ENCODE measurements around the gene SLC38A8.

Gene SLC38A8

GRCh38 chr16:84013787-84014569, 28.6 kb downstream of the SLC38A8 start:
- in situ Hi-C loops (cut with HindIII; ENCODE audit: low pct_unique_long_range_greater_than_20kb, low sequenced_read_pairs) = no loop called here
- DNase-seq (ENCODE audit: low read depth in 1 of 2, low spot score in 1 of 2) = peak; percentile 83 to 100
- TF ChIP-seq JUND (IDR thresholded peaks at IDR 0.05; ENCODE audit: low read depth) = no peak

GRCh38 chr16:84009282-84009681, 33.3 kb downstream of the SLC38A8 start:
- in situ Hi-C loops (cut with HindIII; ENCODE audit: low pct_unique_long_range_greater_than_20kb, low sequenced_read_pairs) = no loop called here
- DNase-seq (ENCODE audit: low read depth in 1 of 2, low spot score in 1 of 2) = no peak
- TF ChIP-seq JUND (IDR thresholded peaks at IDR 0.05; ENCODE audit: low read depth) = no peak

GRCh38 chr16:84007965-84008364, 34.6 kb downstream of the SLC38A8 start:
- no peak for DNase-seq (ENCODE audit: low read depth in 1 of 2, low spot score in 1 of 2)
- no peak for TF ChIP-seq JUND (IDR thresholded peaks at IDR 0.05; ENCODE audit: low read depth)

GRCh38 chr16:84007520-84007919, 35.1 kb downstream of the SLC38A8 start:
- in situ Hi-C loops (cut with HindIII; ENCODE audit: low pct_unique_long_range_greater_than_20kb, low sequenced_read_pairs) = no loop called here
- TF ChIP-seq JUND (IDR thresholded peaks at IDR 0.05; ENCODE audit: low read depth) = no peak
- no peak for DNase-seq (ENCODE audit: low read depth in 1 of 2, low spot score in 1 of 2)

More at GRCh38 chr16:84007965-84008364, 34.6 kb downstream of the SLC38A8 start:
- in situ Hi-C loops (cut with HindIII; ENCODE audit: low pct_unique_long_range_greater_than_20kb, low sequenced_read_pairs) = no loop called here

- DNase-seq (ENCODE audit: low read depth in 1 of 2, low spot score in 1 of 2) = no peak
- no peak for TF ChIP-seq JUND (IDR thresholded peaks at IDR 0.05; ENCODE audit: low read depth)
- in situ Hi-C loops (cut with HindIII; ENCODE audit: low pct_unique_long_range_greater_than_20kb, low sequenced_read_pairs) = no loop called here
Measured at GRCh38 chr16:84005391-84005790, 37.2 kb downstream of the SLC38A8 start.

GRCh38 chr16:84004442-84004841, 38.2 kb downstream of the SLC38A8 start:
- in situ Hi-C loops (cut with HindIII; ENCODE audit: low pct_unique_long_range_greater_than_20kb, low sequenced_read_pairs) = no loop called here

GRCh38 chr16:84003038-84003437, 39.6 kb downstream of the SLC38A8 start:
- DNase-seq (ENCODE audit: low read depth in 1 of 2, low spot score in 1 of 2) = no peak
- no peak for TF ChIP-seq JUND (IDR thresholded peaks at IDR 0.05; ENCODE audit: low read depth)
- in situ Hi-C loops (cut with HindIII; ENCODE audit: low pct_unique_long_range_greater_than_20kb, low sequenced_read_pairs) = no loop called here

More at GRCh38 chr16:84004442-84004841, 38.2 kb downstream of the SLC38A8 start:
- DNase-seq (ENCODE audit: low read depth in 1 of 2, low spot score in 1 of 2) = no peak
- TF ChIP-seq JUND (IDR thresholded peaks at IDR 0.05; ENCODE audit: low read depth) = no peak

GRCh38 chr16:84001726-84002125, 40.9 kb downstream of the SLC38A8 start:
- in situ Hi-C loops (cut with HindIII; ENCODE audit: low pct_unique_long_range_greater_than_20kb, low sequenced_read_pairs) = no loop called here
- TF ChIP-seq JUND (IDR thresholded peaks at IDR 0.05; ENCODE audit: low read depth) = no peak
- no peak for DNase-seq (ENCODE audit: low read depth in 1 of 2, low spot score in 1 of 2)

GRCh38 chr16:84000989-84001642, 41.5 kb downstream of the SLC38A8 start:
- no peak for DNase-seq (ENCODE audit: low read depth in 1 of 2, low spot score in 1 of 2)
- in situ Hi-C loops (cut with HindIII; ENCODE audit: low pct_unique_long_range_greater_than_20kb, low sequenced_read_pairs) = no loop called here
- no peak for TF ChIP-seq JUND (IDR thresholded peaks at IDR 0.05; ENCODE audit: low read depth)

- TF ChIP-seq JUND (IDR thresholded peaks at IDR 0.05; ENCODE audit: low read depth) = no peak
- in situ Hi-C loops (cut with HindIII; ENCODE audit: low pct_unique_long_range_greater_than_20kb, low sequenced_read_pairs) = no loop called here
- DNase-seq (ENCODE audit: low read depth in 1 of 2, low spot score in 1 of 2) = no peak
Measured at GRCh38 chr16:83998091-83998490, 44.5 kb downstream of the SLC38A8 start.

- TF ChIP-seq JUND (IDR thresholded peaks at IDR 0.05; ENCODE audit: low read depth) = no peak
- in situ Hi-C loops (cut with HindIII; ENCODE audit: low pct_unique_long_range_greater_than_20kb, low sequenced_read_pairs) = no loop called here
- DNase-seq (ENCODE audit: low read depth in 1 of 2, low spot score in 1 of 2) = peak in 1 of 2 experiments; percentile 35
Measured at GRCh38 chr16:83996481-83997252, 45.9 kb downstream of the SLC38A8 start.

GRCh38 chr16:83995754-83996153, 46.8 kb downstream of the SLC38A8 start:
- no peak for DNase-seq (ENCODE audit: low read depth in 1 of 2, low spot score in 1 of 2)

GRCh38 chr16:83994703-83995102, 47.9 kb downstream of the SLC38A8 start:
- in situ Hi-C loops (cut with HindIII; ENCODE audit: low pct_unique_long_range_greater_than_20kb, low sequenced_read_pairs) = no loop called here
- DNase-seq (ENCODE audit: low read depth in 1 of 2, low spot score in 1 of 2) = no peak
- TF ChIP-seq JUND (IDR thresholded peaks at IDR 0.05; ENCODE audit: low read depth) = no peak

More at GRCh38 chr16:83995754-83996153, 46.8 kb downstream of the SLC38A8 start:
- no peak for TF ChIP-seq JUND (IDR thresholded peaks at IDR 0.05; ENCODE audit: low read depth)
- in situ Hi-C loops (cut with HindIII; ENCODE audit: low pct_unique_long_range_greater_than_20kb, low sequenced_read_pairs) = no loop called here
